Rectal smooth muscle tissue (tissue), 1 donor: ENCODE measurements around the gene OPALIN.
"Not testable (repeated sequence)": the region's sequence is repeated elsewhere in the genome, so short reads cannot be mapped to it uniquely, and the experiment has no call there.

Source experiments
- H3K27ac ChIP-seq: one replicate; pipeline ENCODE4 v1.7.0; 2013; ENCODE audit warnings: low read depth, low read length, inconsistent platforms
- H3K27me3 ChIP-seq: one replicate; pipeline ENCODE4 v1.7.0; 2013; ENCODE audit warnings: low read length; ENCODE audit not compliant: control insufficient read depth, insufficient read depth
- H3K36me3 ChIP-seq: one replicate; pipeline ENCODE4 v1.7.0; 2013; ENCODE audit warnings: low read length; ENCODE audit not compliant: control insufficient read depth, insufficient read depth
- H3K4me1 ChIP-seq: one replicate; pipeline ENCODE4 v1.7.0; 2013; ENCODE audit warnings: low read length; ENCODE audit not compliant: control insufficient read depth, insufficient read depth
- H3K4me3 ChIP-seq: one replicate; pipeline ENCODE4 v1.7.0; 2013; ENCODE audit warnings: low read length
- H3K9ac ChIP-seq: one replicate; pipeline ENCODE4 v1.7.0; 2013; ENCODE audit warnings: low read length

OPALIN gene

GRCh38 chr10:96324447-96324846 lies 34.4 kb downstream of the OPALIN start:
- H3K27me3 ChIP-seq = no peaks in the 10 kb centered on the region
- no peaks in the 10 kb centered on the region for H3K4me1 ChIP-seq
- no peak overlapping the region for H3K4me3 ChIP-seq
- no peaks in the 10 kb centered on the region for H3K36me3 ChIP-seq
- H3K27ac ChIP-seq = no peak overlapping the region
- H3K9ac ChIP-seq = no peak overlapping the region

DNA sequence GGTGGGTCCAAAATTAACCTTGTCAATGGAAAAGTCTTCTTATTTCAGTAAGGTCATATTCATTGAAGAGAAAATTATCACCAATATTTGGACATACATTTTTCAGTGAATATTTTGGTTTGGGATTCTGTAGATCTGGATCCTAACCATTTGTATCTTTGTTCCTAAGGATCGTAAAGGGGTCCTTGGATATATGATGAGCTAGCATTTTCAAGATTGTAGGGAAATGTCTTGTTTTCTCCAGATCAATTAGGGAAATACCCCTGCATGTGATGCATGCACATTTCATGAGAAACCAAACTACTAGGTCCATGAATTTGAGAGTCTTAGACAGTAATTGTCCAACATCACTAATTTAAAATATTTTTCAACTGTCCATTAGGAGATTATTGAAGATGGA lies 36.5 kb downstream of the OPALIN start:
- Histone ChIP-seq H3K4me3 (no peak overlapping the region), H3K27me3 (no peaks in the 10 kb centered on the region), H3K27ac (no peak overlapping the region), H3K36me3 (no peaks in the 10 kb centered on the region), H3K4me1 (no peaks in the 10 kb centered on the region), H3K9ac (no peak overlapping the region)

GRCh38 chr10:96321822-96322221 lies 37.0 kb downstream of the OPALIN start:
- H3K9ac ChIP-seq = no peak overlapping the region
- no peak overlapping the region for H3K4me3 ChIP-seq
- H3K27me3 ChIP-seq = no peaks in the 10 kb centered on the region
- H3K27ac ChIP-seq = no peak overlapping the region
- no peaks in the 10 kb centered on the region for H3K4me1 ChIP-seq
- H3K36me3 ChIP-seq = no peaks in the 10 kb centered on the region

GRCh38 chr10:96319754-96320474 lies 38.9 kb downstream of the OPALIN start:
- Histone ChIP-seq H3K9ac (no peak overlapping the region), H3K4me1 (no peaks in the 10 kb centered on the region), H3K27ac (no peak overlapping the region), H3K4me3 (no peak overlapping the region), H3K27me3 (no peaks in the 10 kb centered on the region), H3K36me3 (no peaks in the 10 kb centered on the region)

- Histone ChIP-seq H3K9ac (no peak overlapping the region), H3K27me3 (no peaks in the 10 kb centered on the region), H3K27ac (no peak overlapping the region), H3K4me1 (no peaks in the 10 kb centered on the region), H3K4me3 (no peak overlapping the region), H3K36me3 (no peaks in the 10 kb centered on the region)
These were observed 41.6 kb downstream of the OPALIN start for GRCh38 chr10:96317067-96317833.

DNA sequence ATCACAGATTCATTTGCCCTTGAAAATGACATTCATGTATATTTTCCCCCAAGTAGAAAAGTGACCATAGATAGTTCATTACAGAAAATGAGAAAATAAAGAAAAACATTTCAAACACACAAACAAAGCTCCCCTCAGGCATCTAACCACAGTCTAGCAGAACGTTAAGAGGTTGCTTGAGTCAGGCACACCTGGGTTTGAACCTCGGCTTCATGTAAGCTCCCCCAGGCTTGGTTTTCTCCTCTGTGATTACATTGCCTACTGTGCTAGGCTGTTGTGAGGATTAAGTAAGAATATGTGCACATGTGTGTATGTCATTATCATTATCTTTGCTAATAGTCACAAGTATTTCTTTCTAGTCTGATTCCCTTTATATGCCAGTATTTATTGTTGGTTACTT lies 45.5 kb downstream of the OPALIN start:
- Histone ChIP-seq H3K4me3 (no peak overlapping the region), H3K9ac (no peak overlapping the region), H3K27me3 (no peaks in the 10 kb centered on the region)

DNA sequence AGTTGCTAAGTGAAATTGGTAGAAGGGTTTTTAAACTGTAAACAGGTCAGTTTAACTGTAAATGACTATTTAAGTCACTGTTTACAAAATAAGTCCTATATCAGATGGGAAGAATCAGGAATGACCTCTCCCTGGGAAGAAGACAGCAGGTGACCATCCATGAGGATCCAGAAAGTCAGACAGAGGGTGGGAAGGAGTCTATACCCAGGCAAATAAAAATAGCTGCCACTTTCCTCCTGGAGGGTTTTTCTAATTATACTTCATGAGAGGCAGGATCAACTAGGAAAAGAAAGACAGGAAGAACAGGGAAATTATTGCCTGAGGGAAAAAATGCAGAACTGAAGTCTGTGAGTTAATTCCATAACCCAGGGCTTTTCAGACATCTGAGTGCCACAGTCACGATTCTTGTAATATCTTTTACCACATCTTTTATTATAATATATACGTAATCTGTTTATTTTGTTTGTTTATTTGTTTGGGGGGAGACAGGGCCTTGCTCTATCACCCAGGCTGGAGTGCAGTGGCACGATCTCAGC lies 47.6 kb downstream of the OPALIN start:
- Histone ChIP-seq H3K9ac (no peak overlapping the region), H3K4me3 (no peak overlapping the region), H3K4me1 (peaks cover 11% of the 10 kb centered on the region), H3K36me3 (no peaks in the 10 kb centered on the region), H3K27ac (no peak overlapping the region), H3K27me3 (no peaks in the 10 kb centered on the region)

More for the DNA sequence above, 45.5 kb downstream of the OPALIN start:
- Histone ChIP-seq H3K4me1 (peaks cover 11% of the 10 kb centered on the region), H3K36me3 (no peaks in the 10 kb centered on the region), H3K27ac (no peak overlapping the region)

DNA sequence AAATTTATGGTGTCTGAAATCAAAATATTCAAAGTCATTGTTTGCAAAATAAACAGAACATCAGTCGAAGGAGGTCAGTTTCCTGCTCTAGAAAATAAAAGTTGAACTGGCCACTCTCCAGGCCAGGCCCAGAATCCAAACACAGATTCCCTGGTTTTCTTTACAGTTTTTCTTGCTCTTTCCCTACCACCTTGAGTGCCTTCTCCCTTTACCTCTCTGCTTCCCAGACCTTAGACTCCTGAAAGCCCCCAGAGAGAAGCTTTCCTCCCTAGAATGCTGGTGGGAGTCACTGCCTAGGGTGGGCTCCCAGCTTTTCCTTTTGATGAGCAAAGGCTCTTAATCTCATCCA lies 48.5 kb downstream of the OPALIN start:
- Histone ChIP-seq H3K4me1 (peaks cover 11% of the 10 kb centered on the region), H3K9ac (no peak overlapping the region), H3K27ac (peak overlapping the region; percentile 16), H3K4me3 (no peak overlapping the region), H3K36me3 (no peaks in the 10 kb centered on the region), H3K27me3 (no peaks in the 10 kb centered on the region)

DNA sequence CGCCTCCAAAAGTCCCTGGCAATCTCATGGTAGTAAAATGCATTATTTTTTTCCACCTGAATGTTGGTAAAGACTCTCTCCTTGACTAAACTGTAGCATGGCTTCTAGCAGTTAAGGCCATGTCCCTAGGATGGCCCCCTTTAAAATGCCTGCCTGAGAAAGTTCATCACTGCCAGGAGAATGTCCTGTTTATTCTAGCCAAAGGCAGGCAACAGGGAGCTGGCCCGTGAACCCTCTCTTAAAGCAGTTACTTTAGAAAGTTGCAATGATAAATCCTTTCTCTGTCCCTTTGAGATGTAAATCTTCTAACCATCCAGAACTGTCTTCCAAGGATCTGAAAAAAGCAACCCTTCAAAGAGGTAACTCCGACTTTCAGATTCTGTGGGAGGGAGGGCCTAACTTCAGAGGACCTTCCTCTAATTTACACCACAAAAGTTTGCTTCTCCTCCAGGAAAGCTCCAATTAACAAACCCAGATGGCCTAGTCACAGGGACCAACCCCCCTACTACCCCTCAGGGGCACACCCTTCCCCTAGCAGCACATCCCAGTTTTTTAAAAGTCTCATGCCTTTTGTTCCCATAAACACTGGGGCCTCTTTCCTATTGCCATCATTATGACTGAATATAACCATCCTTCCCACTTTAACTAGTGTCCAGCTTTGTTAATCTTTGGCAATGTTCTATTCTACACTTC lies 49.0 kb downstream of the OPALIN start:
- Histone ChIP-seq H3K4me3 (no peak overlapping the region), H3K4me1 (peaks cover 11% of the 10 kb centered on the region), H3K36me3 (no peaks in the 10 kb centered on the region), H3K27ac (peak overlapping the region; percentile 60), H3K27me3 (no peaks in the 10 kb centered on the region), H3K9ac (no peak overlapping the region)

DNA sequence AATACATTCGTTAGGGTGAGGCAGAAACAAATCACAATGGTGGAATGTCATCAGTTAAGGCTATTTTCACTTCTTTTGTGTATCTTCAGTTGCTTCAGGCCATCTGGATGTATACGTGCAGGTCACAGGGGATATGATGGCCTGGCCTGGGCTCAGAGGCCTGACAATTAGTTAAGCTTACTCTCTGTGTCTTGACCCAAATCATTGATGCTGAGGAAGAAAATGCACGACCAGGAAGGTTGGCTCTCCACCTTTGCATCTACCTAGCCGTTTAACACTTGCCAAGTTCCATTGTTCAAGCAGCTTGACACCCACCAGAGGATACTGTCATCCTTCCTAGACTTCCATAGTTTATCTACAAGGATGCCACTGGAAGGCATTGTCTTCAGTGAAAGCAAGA lies 49.9 kb downstream of the OPALIN start:
- not testable (repeated sequence) for H3K27me3 ChIP-seq, H3K9ac ChIP-seq, H3K36me3 ChIP-seq, H3K4me3 ChIP-seq
- H3K27ac ChIP-seq = peak overlapping the region; percentile 10
- peaks cover 11% of the 10 kb centered on the region for H3K4me1 ChIP-seq

DNA sequence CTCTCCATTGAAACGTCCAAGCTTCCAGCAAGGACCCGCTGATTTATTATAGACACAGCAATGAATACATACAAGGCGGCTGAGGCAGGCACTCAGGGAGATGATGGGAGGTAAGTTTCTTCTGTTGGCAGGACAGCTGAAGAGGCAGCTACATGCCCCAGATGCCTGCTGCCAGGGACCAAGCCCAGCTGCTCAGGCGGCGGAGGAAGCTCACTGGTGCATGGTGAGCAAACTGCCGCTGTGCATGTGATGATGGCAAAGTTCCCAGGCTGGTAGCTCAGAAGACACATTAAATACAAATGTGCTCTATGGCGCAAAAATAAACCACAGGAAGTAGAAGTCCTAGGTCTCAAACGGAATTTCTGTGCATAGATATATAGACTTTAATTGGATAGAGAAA lies 52.3 kb downstream of the OPALIN start:
- Histone ChIP-seq H3K4me3 (no peak overlapping the region), H3K27ac (no peak overlapping the region), H3K9ac (no peak overlapping the region), H3K36me3 (no peaks in the 10 kb centered on the region), H3K27me3 (no peaks in the 10 kb centered on the region), H3K4me1 (peaks cover 11% of the 10 kb centered on the region)

- Histone ChIP-seq H3K4me1 (peaks cover 11% of the 10 kb centered on the region), H3K9ac (no peak overlapping the region), H3K27me3 (no peaks in the 10 kb centered on the region), H3K4me3 (no peak overlapping the region), H3K27ac (no peak overlapping the region), H3K36me3 (no peaks in the 10 kb centered on the region)
These were observed 53.8 kb downstream of the OPALIN start for GRCh38 chr10:96305019-96305418.
